Neural cell (in vitro differentiated cells): ENCODE measurements around the gene KLHL15. TPM values are rescaled to one million over a fixed set of nuclear protein-coding genes. Genes with fewer than 3 reads are reported as not detected.

Experiments used
- H2AFZ ChIP-seq: fragments of 200-600, 300-800 bp; sonication (generic), shearing (Covaris generic); 2 replicates; pipeline ENCODE4 v1.6.0; 2014; ENCODE audit warnings: low read depth, mild to moderate bottlenecking, antibody characterized with exemption, low read length, moderate library complexity
- H3F3A ChIP-seq: fragments of 200-600 bp; shearing (Covaris generic); 2 replicates; pipeline ENCODE4 v1.6.1; 2016; ENCODE audit warnings: mild to moderate bottlenecking, moderate library complexity, mixed read lengths, antibody characterized with exemption, low read length; ENCODE audit not compliant: insufficient read depth, poor library complexity, severe bottlenecking
- H3K27ac ChIP-seq: fragments of 200-600, 300-800 bp; sonication (generic), shearing (Covaris generic); 2 replicates; pipeline ENCODE4 v1.5.1; 2014; ENCODE audit warnings: mild to moderate bottlenecking, low read length, moderate library complexity
- H3K27me3 ChIP-seq: fragments of 300-800, 200-600 bp; sonication (generic), shearing (Covaris generic); 2 replicates; pipeline ENCODE4 v1.6.0; 2014; ENCODE audit warnings: mild to moderate bottlenecking, low read depth, low read length, moderate library complexity; ENCODE audit not compliant: insufficient read depth
- H3K36me3 ChIP-seq: fragments of 300-800, 200-600 bp; sonication (generic), shearing (Covaris generic); 2 replicates; pipeline ENCODE4 v1.5.1; 2014; ENCODE audit warnings: mild to moderate bottlenecking, antibody characterized with exemption, low read length, moderate library complexity; ENCODE audit not compliant: insufficient read depth
- H3K4me2 ChIP-seq: fragments of 300-800, 200-600 bp; sonication (generic), shearing (Covaris generic); 2 replicates; pipeline ENCODE4 v1.6.0; 2014; ENCODE audit warnings: mild to moderate bottlenecking, low read length
- H3K4me3 ChIP-seq: fragments of 300-800, 200-600 bp; sonication (generic), shearing (Covaris generic); 2 replicates; pipeline ENCODE4 v1.5.1; 2014; ENCODE audit warnings: mild to moderate bottlenecking, low read length, moderate library complexity
- H3K79me2 ChIP-seq: fragments of 200-600 bp; shearing (Covaris generic); replicated peaks from 2 replicates; pipeline ENCODE4 v1.6.0; 2014; ENCODE audit warnings: mild to moderate bottlenecking, low read length, moderate library complexity; ENCODE audit not compliant: insufficient read depth
- H3K9ac ChIP-seq: fragments of 300-800, 200-600 bp; sonication (generic), shearing (Covaris generic); 2 replicates; pipeline ENCODE4 v1.6.1; 2016; ENCODE audit warnings: mild to moderate bottlenecking, low read length, mixed read lengths
- H3K9me2 ChIP-seq: fragments of 200-600 bp; shearing (Covaris generic); 2 replicates; pipeline ENCODE4 v1.6.1; 2016; ENCODE audit warnings: mild to moderate bottlenecking, low read length, mixed read lengths; ENCODE audit not compliant: insufficient read depth
- H3K9me3 ChIP-seq: fragments of 200-600, 300-800 bp; sonication (generic), shearing (Covaris generic); 2 replicates; pipeline ENCODE4 v1.6.1; 2016; ENCODE audit warnings: mild to moderate bottlenecking, mixed run types, low read length, moderate library complexity, mixed read lengths
- H4K20me1 ChIP-seq: fragments of 200-600 bp; shearing (Covaris generic); 2 replicates; pipeline ENCODE4 v1.6.1; 2016; ENCODE audit warnings: mild to moderate bottlenecking, mixed run types; ENCODE audit not compliant: insufficient read depth
- CTCF ChIP-seq: fragments of 450-650 bp; IDR thresholded peaks from 2 replicates; pipeline ENCODE4 v1.5.1; 2014; ENCODE audit warnings: antibody characterized with exemption, mild to moderate bottlenecking, moderate library complexity; ENCODE audit not compliant: poor library complexity, severe bottlenecking
- EP300 ChIP-seq: fragments of 450-650 bp; conservative IDR thresholded peaks from 2 replicates; pipeline ENCODE4 v1.6.1; 2014; ENCODE audit warnings: antibody characterized with exemption, mild to moderate bottlenecking, moderate library complexity; ENCODE audit not compliant: poor library complexity, severe bottlenecking
- EZH2 ChIP-seq: fragments of 200-600, 300-800 bp; shearing (Covaris generic), sonication (generic); IDR thresholded peaks from 2 replicates; pipeline ENCODE4 v1.6.1; 2014; ENCODE audit warnings: antibody characterized with exemption, low read length, borderline replicate concordance, mild to moderate bottlenecking; ENCODE audit not compliant: insufficient read depth, poor library complexity, severe bottlenecking
- MXI1 ChIP-seq: fragments of 450-650 bp; conservative IDR thresholded peaks from 2 replicates; pipeline ENCODE4 v1.6.1; 2014; ENCODE audit warnings: antibody characterized with exemption, mild to moderate bottlenecking; ENCODE audit not compliant: poor library complexity, severe bottlenecking
- POLR2AphosphoS5 ChIP-seq: IDR thresholded peaks from 2 replicates; pipeline ENCODE4 v1.6.1; 2012
- RAD21 ChIP-seq: fragments of 450-650 bp; conservative IDR thresholded peaks from 2 replicates; pipeline ENCODE4 v1.6.1; 2014; ENCODE audit warnings: antibody characterized with exemption, mild to moderate bottlenecking, moderate library complexity
- REST ChIP-seq: IDR thresholded peaks from 2 replicates; pipeline ENCODE4 v1.6.1; 2012; ENCODE audit warnings: borderline replicate concordance
- SMC3 ChIP-seq: fragments of 450-650 bp; conservative IDR thresholded peaks from 2 replicates; pipeline ENCODE4 v1.6.1; 2014; ENCODE audit warnings: antibody characterized with exemption, mild to moderate bottlenecking, moderate library complexity; ENCODE audit not compliant: poor library complexity
- TAF1 ChIP-seq: IDR thresholded peaks from 2 replicates; pipeline ENCODE4 v1.6.1; 2012; ENCODE audit warnings: low read depth
- polyA minus RNA-seq: library from RNA; depleted of rRNA, polyadenylated mRNA; stranded (reverse); fragments of >200 nt; gene quantifications from 2 replicates; pipeline ENCODE4 v1.2.3, GENCODE V29; 2014
- polyA plus RNA-seq: library from polyadenylated mRNA; depleted of rRNA; stranded (reverse); fragments of >200 nt; gene quantifications from 2 replicates; pipeline ENCODE4 v1.2.3, GENCODE V29; 2014

Gene KLHL15
- 11.2 and 12.9 TPM in 2 replicates for polyA plus RNA-seq
- 34.8 and 36.7 TPM in 2 replicates for polyA minus RNA-seq

GRCh38 chrX:24027086-24027485 lies at the start of gene KLHL15:
Gene KLHL15 (minus strand): TSS chrX:24027186. CDS start chrX:24006693, 20,493 bp downstream.
- Histone ChIP-seq H2AFZ (peak within 1 kb of the TSS; percentile 27), H3K27me3 (no peaks in the 10 kb centered on the region), H3K27ac (peak within 1 kb of the TSS; percentile 85)

GRCh38 chrX:24069877-24070276 lies 42.9 kb upstream of the KLHL15 start:
- no peak overlapping the region for H3K4me3 ChIP-seq
- no peaks in the 10 kb centered on the region for H3K27me3 ChIP-seq
- no peak overlapping the region for H2AFZ ChIP-seq
- H3K9me3 ChIP-seq: no peaks in the 10 kb centered on the region
- H3K36me3 ChIP-seq: no peaks in the 10 kb centered on the region
- H3K79me2 ChIP-seq: no peaks in the 10 kb centered on the region
- no peaks in the 10 kb centered on the region for H4K20me1 ChIP-seq
- H3F3A ChIP-seq: no peaks in the 10 kb centered on the region
- H3K9ac ChIP-seq: no peak overlapping the region
- no peak overlapping the region for H3K4me2 ChIP-seq
- no peak for TF ChIP-seq EP300
- H3K27ac ChIP-seq: no peak overlapping the region
- no peaks in the 10 kb centered on the region for H3K9me2 ChIP-seq

More at GRCh38 chrX:24027086-24027485, at the start of gene KLHL15:
- Histone ChIP-seq H3K9me2 (no peaks in the 10 kb centered on the region), H3K4me2 (no peak within 1 kb of the TSS), H3K9me3 (no peaks in the 10 kb centered on the region), H3K79me2 (peaks cover 10% of the 10 kb centered on the region), H3K4me3 (peak within 1 kb of the TSS; percentile 78), H3K9ac (peak within 1 kb of the TSS; percentile 75), H3F3A (no peaks in the 10 kb centered on the region), H3K36me3 (no peaks in the 10 kb centered on the region), H4K20me1 (no peaks in the 10 kb centered on the region)
- TF ChIP-seq EP300: no peak
- no peak for TF ChIP-seq MXI1
- no peak for TF ChIP-seq EZH2
- TF ChIP-seq CTCF: no peak
- no peak for TF ChIP-seq SMC3
- no peak for TF ChIP-seq POLR2AphosphoS5
- no peak for TF ChIP-seq REST
- TF ChIP-seq TAF1: no peak
- TF ChIP-seq RAD21: no peak

GRCh38 chrX:24063488-24063887 lies 36.5 kb upstream of the KLHL15 start:
- Histone ChIP-seq H3F3A (no peaks in the 10 kb centered on the region), H3K9me3 (no peaks in the 10 kb centered on the region), H3K27ac (no peak overlapping the region), H3K4me3 (no peak overlapping the region), H3K4me2 (no peak overlapping the region), H3K36me3 (no peaks in the 10 kb centered on the region), H2AFZ (no peak overlapping the region), H3K9ac (no peak overlapping the region), H3K79me2 (no peaks in the 10 kb centered on the region), H4K20me1 (no peaks in the 10 kb centered on the region), H3K9me2 (no peaks in the 10 kb centered on the region), H3K27me3 (no peaks in the 10 kb centered on the region)
- TF ChIP-seq CTCF: no peak
- TF ChIP-seq REST: no peak
- TF ChIP-seq MXI1: no peak
- TF ChIP-seq POLR2AphosphoS5: no peak
- no peak for TF ChIP-seq EP300
- no peak for TF ChIP-seq TAF1
- no peak for TF ChIP-seq RAD21
- no peak for TF ChIP-seq SMC3
